Fibroblast of lung (primary cell): ENCODE results near the gene PPP1R7.

ENCODE experiments used
- CTCF ChIP-seq, 2 donors: IDR thresholded peaks in 1 of 2; conservative IDR thresholded peaks in 1 of 2; 1 replicate in 1 of 2; 2 replicates in 1 of 2; pipeline ENCODE4 v1.5.1; 2011 to 2012; ENCODE audit warnings: low read length in 2 of 2, control low read depth in 1 of 2, inconsistent platforms in 1 of 2, low read depth in 1 of 2, mild to moderate bottlenecking in 1 of 2
- EZH2 ChIP-seq: IDR thresholded peaks from 2 replicates; pipeline ENCODE4 v1.5.1; 2012; ENCODE audit warnings: low read length, control low read depth, mild to moderate bottlenecking; ENCODE audit errors: missing control alignments

- TF ChIP-seq EZH2 (no peak), CTCF (conservative IDR thresholded peaks at IDR 0.05 in 1 of 2, IDR thresholded peaks at IDR 0.05 in 1 of 2; ENCODE audit: low read depth in 1 of 2, low read length in 2 of 2) (no peak)
Observed at GRCh38 chr2:241219856-241220356, 69.6 kb downstream of the PPP1R7 start.
